ENCODE data around the gene PTPN1.

PTPN1 gene

GRCh38 chr20:50513169-50514034, 3.2 kb downstream of the PTPN1 start:
- Histone ChIP-seq H3K4me1 (peaks cover 0 to 81% (median 40%) of the 10 kb centered on the region in 4 donors), H3K36me3 (no peaks in the 10 kb centered on the region), H3K27ac (peak overlapping the region; percentile 32 to 51), H3K27me3 (no peaks in the 10 kb centered on the region), H3K4me3 (peak overlapping the region in 1 of 2 donors; percentile 91), H3K9me3 (no peaks in the 10 kb centered on the region)
- intact Hi-C loops (cut with DNase I; ENCODE audit: low total_unique reads) = loop anchor here (5.0 kb wide), 1 partner anchor 1326 kb away; the partner anchor contains the start of gene STAU1
- DNase-seq = no peak
- no peak for TF ChIP-seq CTCF (IDR thresholded peaks at IDR 0.05)

- Histone ChIP-seq H3K4me3 (no peak overlapping the region), H3K36me3 (no peaks in the 10 kb centered on the region), H3K9me3 (no peaks in the 10 kb centered on the region), H3K27me3 (no peaks in the 10 kb centered on the region), H3K27ac (peak overlapping the region; percentile 32 to 51), H3K4me1 (peaks cover 0 to 87% (median 42%) of the 10 kb centered on the region in 4 donors)
- no peak for TF ChIP-seq CTCF (IDR thresholded peaks at IDR 0.05)
- no peak for DNase-seq
- intact Hi-C loops (cut with DNase I; ENCODE audit: low total_unique reads) = loop anchor here (5.0 kb wide), 1 partner anchor 1327 kb away; the partner anchor contains the start of gene STAU1
These were observed 3.8 kb downstream of the PTPN1 start for GRCh38 chr20:50514035-50514337.

GRCh38 chr20:50514750-50515149, 4.6 kb downstream of the PTPN1 start:
- no peaks in the 10 kb centered on the region for H3K27me3 ChIP-seq
- no peaks in the 10 kb centered on the region for H3K9me3 ChIP-seq
- intact Hi-C loops (cut with DNase I; ENCODE audit: low total_unique reads) = loop anchor here (5.0 kb wide), 1 partner anchor 1327 kb away; the partner anchor contains the start of gene STAU1
- no peak for TF ChIP-seq CTCF (IDR thresholded peaks at IDR 0.05)
- no peak overlapping the region for H3K4me3 ChIP-seq
- H3K27ac ChIP-seq = peak overlapping the region in 1 of 2 donors; percentile 32
- no peaks in the 10 kb centered on the region for H3K36me3 ChIP-seq
- H3K4me1 ChIP-seq = peaks cover 0 to 90% (median 37%) of the 10 kb centered on the region in 4 donors
- no peak for DNase-seq

GRCh38 chr20:50515471-50516106, 5.4 kb downstream of the PTPN1 start:
- no peaks in the 10 kb centered on the region for H3K9me3 ChIP-seq
- no peak overlapping the region for H3K4me3 ChIP-seq
- peaks cover 0 to 98% (median 39%) of the 10 kb centered on the region in 4 donors for H3K4me1 ChIP-seq
- no peak overlapping the region for H3K27ac ChIP-seq
- DNase-seq = no peak
- no peaks in the 10 kb centered on the region for H3K27me3 ChIP-seq
- TF ChIP-seq CTCF (IDR thresholded peaks at IDR 0.05) = no peak
- H3K36me3 ChIP-seq = no peaks in the 10 kb centered on the region
- intact Hi-C loops (cut with DNase I; ENCODE audit: low total_unique reads) = no loop called here

GRCh38 chr20:50516180-50516934, 6.2 kb downstream of the PTPN1 start:
- intact Hi-C loops (cut with DNase I; ENCODE audit: low total_unique reads) = no loop called here
- H3K27me3 ChIP-seq = no peaks in the 10 kb centered on the region
- no peak overlapping the region for H3K4me3 ChIP-seq
- H3K9me3 ChIP-seq = no peaks in the 10 kb centered on the region
- no peak overlapping the region for H3K27ac ChIP-seq
- H3K36me3 ChIP-seq = no peaks in the 10 kb centered on the region
- DNase-seq = no peak
- no peak for TF ChIP-seq CTCF (IDR thresholded peaks at IDR 0.05)
- peaks cover 0 to 100% (median 42%) of the 10 kb centered on the region in 4 donors for H3K4me1 ChIP-seq
